HG03520 (cell line): ENCODE measurements around the gene BRPF1.
A peak's percentile ranks its signal among the peaks of the same experiment; 100 is the strongest.

Source experiments
- ATAC-seq: cut with Tn5 transposase; IDR thresholded peaks from one replicate; pipeline ENCODE4 v1.9.1; 2021; ENCODE audit warnings: mild to moderate bottlenecking, moderate library complexity; ENCODE audit not compliant: unreplicated experiment

Gene BRPF1

GRCh38 chr3:9786825-9787669, 55.5 kb downstream of the BRPF1 start:
- no peak for ATAC-seq

GRCh38 chr3:9787714-9788113, 56.2 kb downstream of the BRPF1 start:
- no peak for ATAC-seq

- ATAC-seq, result no peak
Observed at GRCh38 chr3:9791127-9791526, 59.6 kb downstream of the BRPF1 start.

GRCh38 chr3:9791790-9792404, 60.4 kb downstream of the BRPF1 start:
- ATAC-seq, result no peak

- ATAC-seq, result peak; percentile 79
Observed at GRCh38 chr3:9792405-9793160, 61.0 kb downstream of the BRPF1 start, which contains the start of the genes ARPC4 and TADA3. Gene ARPC4 (plus strand): TSS chr3:9793082. CDS start chr3:9793122, 40 bp downstream. Gene TADA3 (minus strand): TSS chr3:9792473. CDS start chr3:9791466, 1,007 bp downstream.

- peak; percentile 1 for ATAC-seq
Observed at GRCh38 chr3:9793161-9793781, 61.7 kb downstream of the BRPF1 start.

- no peak for ATAC-seq
Observed at GRCh38 chr3:9794400-9794799, 62.9 kb downstream of the BRPF1 start.

- no peak for ATAC-seq
Observed at GRCh38 chr3:9795207-9795606, 63.7 kb downstream of the BRPF1 start.

GRCh38 chr3:9797196-9797945, 65.8 kb downstream of the BRPF1 start:
- no peak for ATAC-seq
